Stomach (tissue), 9 donors: ENCODE measurements around the gene TMEM169. TPM values are rescaled to one million over a fixed set of nuclear protein-coding genes. Genes with fewer than 3 reads are reported as not detected.

Experiments
- DNase-seq, 2 donors: peaks; one replicate each; pipeline versions ENCODE4 v3.0.0 to v3.0.0-alpha.2; 2013 to 2019
- H3K27ac ChIP-seq, 5 donors: fragments of 200-600 bp in 4 of 5; sonication (generic) in 4 of 5; one replicate each; pipeline ENCODE4 v1.5.1; 2013 to 2019; ENCODE audit warnings: mild to moderate bottlenecking in 1 of 5, moderate library complexity in 1 of 5
- H3K27me3 ChIP-seq, 3 donors: fragments of 200-600 bp; sonication (generic); one replicate each; pipeline ENCODE4 v1.5.1; 2017 to 2019; ENCODE audit warnings: mixed run types in 1 of 3
- H3K36me3 ChIP-seq, 4 donors: fragments of 200-600 bp; sonication (generic); 1 replicate in 3 of 4; 2 replicates in 1 of 4; pipeline ENCODE4 v1.5.1; 2016 to 2019
- H3K4me1 ChIP-seq, 4 donors: fragments of 200-600 bp; sonication (generic); one replicate each; pipeline ENCODE4 v1.5.1; 2016 to 2019
- H3K4me3 ChIP-seq, 4 donors: fragments of 200-600 bp; sonication (generic) in 3 of 4; one replicate each; pipeline ENCODE4 v1.5.1; 2016 to 2019; ENCODE audit warnings: mild to moderate bottlenecking in 1 of 4
- H3K9me3 ChIP-seq, 4 donors: fragments of 200-600 bp; sonication (generic); one replicate each; pipeline ENCODE4 v1.5.1; 2016 to 2019
- CTCF ChIP-seq, 7 experiments: fragments of 450-650 bp in 4 of 7; fragments of 200-600 bp in 3 of 7; sonication (generic) in 3 of 7; IDR thresholded peaks; one replicate each; pipeline ENCODE4 v1.5.1; 2016 to 2019; ENCODE audit warnings: antibody characterized with exemption in 7 of 7, control low read depth in 2 of 7, mild to moderate bottlenecking in 1 of 7
- EP300 ChIP-seq: sonication (generic); formaldehyde crosslinking; IDR thresholded peaks from one replicate; pipeline ENCODE4 v1.6.1; 2017; ENCODE audit warnings: antibody characterized with exemption
- POLR2A ChIP-seq, 4 donors: fragments of 450-650 bp; IDR thresholded peaks; one replicate each; pipeline ENCODE4 v1.6.1; 2016; ENCODE audit warnings: antibody characterized with exemption in 4 of 4, control low read depth in 2 of 4, mild to moderate bottlenecking in 1 of 4, moderate library complexity in 1 of 4
- POLR2AphosphoS5 ChIP-seq, 3 donors: sonication (generic); formaldehyde crosslinking; IDR thresholded peaks; one replicate each; pipeline ENCODE4 v1.6.1; 2016; ENCODE audit warnings: antibody characterized with exemption in 3 of 3
- WGBS, 5 donors: extraction: QIAGEN DNeasy Blood & Tissue Kit in 3 of 5; methylation state at CpG; one replicate each; pipeline versions ENCODE4 v1.1.5 to v1.1.7; 2013 to 2018; 5-methylcytosine and 5-hydroxymethylcytosine counted together
- intact Hi-C: fragments of 100-400 bp; cut with DNase I; formaldehyde crosslinking; loops from one replicate; pipeline ENCODE4 v1.15.1; 2023; ENCODE audit warnings: low total_unique reads
- polyA plus RNA-seq, 3 donors: library from polyadenylated mRNA; stranded (reverse); fragments of 200-250 nt; gene quantifications; one replicate each; pipeline ENCODE4 v1.2.3, GENCODE V29; 2013
- total RNA-seq, 5 donors: library from RNA; depleted of rRNA; stranded (reverse); fragments of >200 nt; gene quantifications; one replicate each; pipeline versions ENCODE4 v1.1.0 to v1.2.3, GENCODE V29; 2014 to 2016
- donor health status: healthy with polysubstance abuse.
- donor health status: Bipolar disorder and iron deficiency.
- donor health status: healthy.

The TMEM169 gene
- total and polyA plus RNA-seq, 8 donors, result 0.05 to 2.8 (median 0.55) TPM; not detected in 3

- Histone ChIP-seq H3K4me1 (peaks cover 0 to 4% (median 0%) of the 10 kb centered on the region in 4 donors), H3K27ac (no peak overlapping the region), H3K27me3 (no peaks in the 10 kb centered on the region), H3K9me3 (no peaks in the 10 kb centered on the region), H3K36me3 (peaks cover 0 to 53% (median 26%) of the 10 kb centered on the region in 4 donors), H3K4me3 (no peak overlapping the region)
- TF ChIP-seq POLR2A (IDR thresholded peaks at IDR 0.05) (no peak), CTCF (IDR thresholded peaks at IDR 0.05) (no peak), POLR2AphosphoS5 (IDR thresholded peaks at IDR 0.05) (no peak), EP300 (no peak)
- no peak for DNase-seq
- 90 to 96% (median 91%) methylated on average over 2 of the region's 2 CpGs for WGBS, 5 donors
- intact Hi-C loops, result no loop called here
Observed at GRCh38 chr2:216049452-216049851, 32.3 kb upstream of the TMEM169 start.

- peaks cover 0 to 40% (median 13%) of the 10 kb centered on the region in 4 donors for H3K36me3 ChIP-seq
- TF ChIP-seq CTCF (IDR thresholded peaks at IDR 0.05), result no peak
- no peak for TF ChIP-seq POLR2AphosphoS5 (IDR thresholded peaks at IDR 0.05)
- no peak for TF ChIP-seq EP300
- 90 to 95% (median 92%) methylated on average over 3 of the region's 3 CpGs for WGBS, 5 donors
- intact Hi-C loops, result no loop called here
- H3K27ac ChIP-seq, result no peak overlapping the region
- no peak overlapping the region for H3K4me3 ChIP-seq
- no peak for DNase-seq
- H3K4me1 ChIP-seq, result peaks cover 0 to 4% (median 0%) of the 10 kb centered on the region in 4 donors
- H3K9me3 ChIP-seq, result no peaks in the 10 kb centered on the region
- H3K27me3 ChIP-seq, result no peaks in the 10 kb centered on the region
Observed at GRCh38 chr2:216051350-216051749, 30.4 kb upstream of the TMEM169 start.

- H3K27me3 ChIP-seq, result no peaks in the 10 kb centered on the region
- TF ChIP-seq POLR2A (IDR thresholded peaks at IDR 0.05) (no peak), POLR2AphosphoS5 (IDR thresholded peaks at IDR 0.05) (no peak), CTCF (IDR thresholded peaks at IDR 0.05) (no peak), EP300 (no peak)
- H3K4me1 ChIP-seq, result peaks cover 0 to 10% (median 7%) of the 10 kb centered on the region in 4 donors
- intact Hi-C loops, result no loop called here
- H3K4me3 ChIP-seq, result no peak overlapping the region
- no peaks in the 10 kb centered on the region for H3K9me3 ChIP-seq
- DNase-seq, result no peak
- H3K27ac ChIP-seq, result no peak overlapping the region
- H3K36me3 ChIP-seq, result peaks cover 0 to 31% (median 13%) of the 10 kb centered on the region in 4 donors
- WGBS, 5 donors, result 91 to 100% (median 97%) methylated on average over 2 of the region's 2 CpGs
Observed at GRCh38 chr2:216052420-216052819, 29.3 kb upstream of the TMEM169 start.

- TF ChIP-seq EP300 (no peak), POLR2A (IDR thresholded peaks at IDR 0.05) (no peak), POLR2AphosphoS5 (IDR thresholded peaks at IDR 0.05) (no peak)
- Histone ChIP-seq H3K36me3 (peaks cover 0 to 17% (median 3%) of the 10 kb centered on the region in 4 donors), H3K4me3 (no peak overlapping the region), H3K4me1 (peaks cover 7 to 21% (median 16%) of the 10 kb centered on the region in 4 donors), H3K27ac (no peak overlapping the region), H3K9me3 (no peaks in the 10 kb centered on the region), H3K27me3 (no peaks in the 10 kb centered on the region)
- intact Hi-C loops, result no loop called here
- 88 to 95% (median 92%) methylated on average over 4 of the region's 4 CpGs for WGBS, 5 donors
- no peak for DNase-seq
Observed at GRCh38 chr2:216055680-216056079, 26.0 kb upstream of the TMEM169 start.

GRCh38 chr2:216056739-216057138, 25.0 kb upstream of the TMEM169 start:
- TF ChIP-seq POLR2A (IDR thresholded peaks at IDR 0.05), result no peak
- TF ChIP-seq CTCF (IDR thresholded peaks at IDR 0.05), result no peak
- TF ChIP-seq POLR2AphosphoS5 (IDR thresholded peaks at IDR 0.05), result no peak
- no peak for TF ChIP-seq EP300
- WGBS, 5 donors, result 50 to 59% (median 52%) methylated on average over 3 of the region's 3 CpGs
- peak in 1 of 2 donors; percentile 19 for DNase-seq
- Histone ChIP-seq H3K27ac (peak overlapping the region in 2 of 5 donors; percentile 79 to 82), H3K4me3 (no peak overlapping the region), H3K27me3 (no peaks in the 10 kb centered on the region), H3K36me3 (peaks cover 0 to 9% (median 4%) of the 10 kb centered on the region in 4 donors), H3K4me1 (peaks cover 7 to 21% (median 16%) of the 10 kb centered on the region in 4 donors), H3K9me3 (no peaks in the 10 kb centered on the region)
- intact Hi-C loops, result no loop called here
